Testis (tissue), 2 donors: ENCODE results near the gene PRIMPOL.

ENCODE experiments used
- CTCF ChIP-seq, 3 experiments: fragments of 450-650 bp in 2 of 3; fragments of 200-600 bp in 1 of 3; sonication (generic) in 1 of 3; IDR thresholded peaks; one replicate each; pipeline ENCODE4 v1.5.1; 2016 to 2019; ENCODE audit warnings: antibody characterized with exemption in 3 of 3, mild to moderate bottlenecking in 2 of 3, moderate library complexity in 1 of 3
- POLR2A ChIP-seq: fragments of 450-650 bp; IDR thresholded peaks from one replicate; pipeline ENCODE4 v1.6.1; 2017; ENCODE audit warnings: antibody characterized with exemption, mild to moderate bottlenecking, moderate library complexity

DNA sequence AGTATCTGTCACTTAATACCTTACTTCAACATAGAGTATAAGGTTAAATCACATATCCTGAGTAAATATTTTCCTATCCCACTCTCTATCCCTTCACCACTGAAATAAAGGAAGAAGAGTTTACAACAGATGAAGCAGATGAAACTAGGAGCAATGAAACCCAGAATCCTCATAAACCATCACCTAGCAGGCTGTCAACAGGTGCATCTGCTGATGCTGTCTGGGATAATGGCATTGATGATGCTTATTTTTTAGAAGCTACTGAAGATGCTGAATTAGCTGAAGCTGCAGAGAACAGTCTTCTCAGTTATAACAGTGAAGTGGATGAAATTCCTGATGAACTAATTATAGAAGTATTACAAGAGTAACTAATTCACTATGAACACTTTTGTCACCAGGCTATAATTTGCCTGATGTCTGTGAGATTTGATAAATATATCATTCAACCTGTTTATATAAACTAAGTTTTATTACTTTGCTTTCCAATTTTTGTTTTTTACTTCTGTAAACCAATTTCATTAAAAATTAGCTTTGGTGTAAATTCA, 44.9 kb downstream of the PRIMPOL start:
- TF ChIP-seq CTCF (IDR thresholded peaks at IDR 0.05) (no peak), POLR2A (no peak)
